ENCODE results near the gene KLK6.
"Not testable (repeated sequence)": the region's sequence is repeated elsewhere in the genome, so short reads cannot be mapped to it uniquely, and the experiment has no call there.

KLK6 gene

DNA sequence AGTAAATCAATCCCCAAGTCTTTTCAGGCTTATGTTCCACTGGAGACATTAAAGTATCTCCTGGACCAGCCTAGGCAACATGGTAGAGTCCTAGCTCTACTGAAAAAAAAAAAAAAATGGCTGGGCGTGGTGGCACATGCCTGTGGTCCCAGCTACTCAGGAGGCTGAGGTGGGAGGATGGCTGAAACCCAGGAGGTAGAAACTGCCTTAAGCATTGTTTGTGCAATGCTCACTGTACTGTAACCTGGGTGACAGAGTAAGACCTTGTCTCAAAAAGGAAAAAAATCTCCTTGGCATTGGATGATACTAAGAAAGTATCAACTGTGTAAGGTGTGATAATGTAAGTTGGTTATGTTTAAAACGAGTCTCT is 23.3 kb upstream of the KLK6 start:
- DNase-seq: no peak

DNA sequence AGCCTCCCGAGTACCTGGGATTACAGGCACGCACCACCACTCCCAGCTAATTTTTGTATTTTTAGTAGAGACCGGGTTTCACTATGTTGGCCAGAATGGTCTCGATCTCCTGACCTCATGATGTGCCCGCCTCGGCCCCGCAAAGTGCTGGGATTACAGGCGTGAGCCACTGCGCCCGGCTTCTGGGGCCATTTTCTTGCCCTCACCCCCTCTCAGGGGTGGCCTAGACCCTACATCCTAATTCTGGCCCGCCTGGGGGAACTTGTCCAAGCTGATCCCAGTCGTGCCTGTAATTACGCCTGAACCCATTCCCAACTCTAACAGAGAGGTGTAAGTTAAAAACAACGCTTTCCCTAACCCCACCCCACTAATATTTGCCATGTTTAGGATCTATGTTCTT is 15.0 kb upstream of the KLK6 start:
- DNase-seq: not testable (repeated sequence)

DNA sequence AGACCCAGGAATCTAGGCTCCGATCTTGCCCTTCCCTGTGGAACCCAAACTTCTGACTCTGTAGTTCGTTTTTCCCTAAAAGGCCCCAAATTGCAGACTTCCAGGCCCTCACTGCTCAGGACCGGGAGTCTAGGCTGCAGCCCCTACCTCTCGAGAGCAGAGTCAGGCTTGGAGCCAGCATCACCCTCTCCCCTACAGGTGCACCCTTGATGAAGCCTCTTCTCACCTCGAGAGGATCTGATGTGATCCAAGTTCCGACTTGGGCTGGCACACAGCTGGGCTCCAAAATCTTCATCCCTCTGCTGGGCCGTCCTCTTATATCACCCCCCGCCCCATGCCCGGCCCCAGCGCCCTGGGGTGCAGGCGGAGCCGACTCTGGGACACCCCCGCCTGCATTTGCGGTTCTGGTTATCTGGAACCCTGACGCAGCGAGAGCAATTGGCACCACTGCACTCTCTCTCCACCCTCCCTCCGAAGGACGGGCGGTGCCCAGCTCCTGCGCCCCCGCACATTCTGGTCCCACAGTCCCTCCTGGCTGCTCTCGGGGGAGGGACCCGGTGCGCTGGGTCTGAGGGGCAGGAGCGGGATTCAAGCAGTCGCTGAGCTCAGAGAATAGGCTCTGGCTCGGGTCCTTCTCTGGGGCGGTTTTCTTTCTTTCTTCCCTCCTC is 14.4 kb upstream of the KLK6 start, which contains the start of gene KLK7:
Gene KLK7 (minus strand): TSS at position 293 of the 668 bp plus-strand sequence. CDS start 1,518 bp downstream, outside the sequence.
- no peak for DNase-seq

DNA sequence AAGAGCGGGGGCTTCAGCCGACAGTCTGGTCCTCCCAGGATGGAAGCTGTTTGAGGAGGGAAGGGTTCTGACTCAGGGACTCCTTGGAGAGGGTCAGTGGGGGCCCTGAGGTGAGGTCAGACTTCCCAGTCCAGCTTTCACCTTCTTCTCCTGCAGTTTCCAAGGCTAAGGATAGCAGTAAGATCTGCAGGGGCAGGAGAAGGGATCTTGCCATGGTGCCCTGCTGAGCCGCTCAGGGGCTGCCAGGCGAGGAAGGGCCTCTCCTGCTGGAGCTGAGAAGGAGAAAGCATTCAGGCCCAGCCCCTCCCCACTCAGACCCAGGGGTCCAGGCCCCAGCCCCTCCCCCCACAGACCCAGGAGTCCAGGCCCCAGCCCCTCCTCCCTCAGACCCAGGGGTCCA is 12.8 kb upstream of the KLK6 start:
- no peak for DNase-seq

DNA sequence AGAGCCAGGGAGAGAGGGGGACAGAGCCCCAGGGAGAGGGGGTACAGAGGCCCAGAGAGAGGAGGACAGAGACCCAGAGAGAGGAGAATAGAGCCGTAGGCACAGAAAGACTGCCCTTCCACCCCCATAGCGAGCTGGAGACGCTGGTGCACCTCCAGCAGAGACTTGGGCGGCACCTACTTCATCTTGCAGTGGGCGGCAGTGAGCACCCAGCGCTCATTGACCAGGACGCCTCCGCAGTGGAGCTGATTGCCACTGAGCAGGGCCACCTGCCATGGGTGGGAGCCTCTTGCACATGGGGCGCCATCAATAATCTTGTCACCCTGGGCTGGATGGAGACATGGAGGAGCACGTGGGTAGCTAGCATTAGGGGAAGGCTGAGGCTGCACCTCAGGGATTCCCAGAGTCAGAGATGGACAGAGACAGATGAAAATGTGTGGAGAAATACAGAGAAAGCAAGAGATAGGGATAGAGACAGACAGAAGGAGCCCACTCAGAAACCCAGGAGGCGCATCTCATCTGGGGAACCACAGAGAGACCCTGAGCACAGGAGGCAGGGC is 12.3 kb upstream of the KLK6 start:
- no peak for DNase-seq

DNA sequence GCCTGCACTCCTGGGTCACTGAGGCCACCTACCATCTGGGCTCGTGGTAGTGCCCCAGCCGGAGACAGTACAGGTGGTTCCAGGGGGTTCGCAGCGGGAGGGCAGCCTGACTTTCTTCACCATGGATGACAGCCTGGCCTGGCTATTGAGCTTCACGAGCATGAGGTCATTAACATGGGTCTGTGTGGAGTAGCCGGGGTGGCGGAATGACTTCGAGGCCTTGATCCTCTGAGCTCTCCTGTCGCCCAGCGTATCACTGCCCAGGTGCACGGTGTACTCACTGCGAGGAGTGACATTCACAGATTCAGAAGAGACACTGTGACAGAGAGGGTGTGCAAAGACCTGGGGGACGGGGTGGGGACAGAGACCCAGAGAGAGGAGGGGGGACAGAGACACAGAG is 10.8 kb upstream of the KLK6 start:
- no peak for DNase-seq

DNA sequence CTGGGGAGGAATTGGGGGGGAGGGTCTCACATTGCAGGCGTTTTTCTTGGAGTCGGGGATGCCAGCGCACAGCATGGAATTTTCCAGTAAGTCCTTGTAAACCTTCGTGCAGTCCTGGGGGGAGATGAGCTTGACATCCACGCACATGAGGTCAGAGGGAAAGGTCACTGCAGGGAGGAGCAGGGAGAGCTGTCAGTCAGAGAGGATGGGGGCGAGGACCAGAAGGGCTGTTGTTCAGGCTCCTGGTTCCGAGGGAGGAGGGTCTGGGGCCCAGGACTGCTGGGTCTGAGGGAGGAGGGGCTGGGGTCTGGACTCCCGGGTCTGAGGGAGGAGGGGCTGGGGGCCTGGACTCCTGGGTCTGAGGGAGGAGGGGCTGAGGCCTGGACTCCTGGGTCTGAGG is 10.4 kb upstream of the KLK6 start:
- DNase-seq: no peak

DNA sequence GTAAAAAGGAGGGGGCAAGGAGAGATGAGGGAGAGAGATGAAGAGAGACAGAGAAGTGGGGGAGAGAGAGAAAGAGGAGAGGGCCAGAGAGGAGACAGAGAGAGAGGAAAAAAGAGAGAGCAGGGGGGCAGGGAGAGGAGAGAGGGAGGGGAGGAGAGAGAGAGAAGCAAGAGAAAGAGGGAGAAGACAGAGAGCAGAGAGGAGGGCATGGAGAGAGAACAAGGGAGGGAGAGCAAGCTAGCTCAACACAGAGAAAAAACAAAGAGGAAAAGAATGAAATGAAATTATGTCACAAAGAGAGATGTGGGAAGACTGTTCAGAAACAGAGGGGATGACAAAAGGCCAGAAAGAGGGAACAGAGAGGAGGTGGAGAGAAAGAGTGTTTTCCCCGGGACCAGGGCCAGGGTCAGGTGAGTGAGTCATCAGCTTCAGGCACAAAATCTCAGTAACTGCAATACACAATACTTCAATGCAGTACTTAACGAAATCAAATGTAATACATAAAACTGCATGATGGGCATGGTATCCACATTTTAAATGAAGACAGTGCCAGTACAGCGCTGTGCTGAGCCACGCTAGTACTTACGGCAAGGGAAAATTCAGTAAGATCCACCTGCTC is 9.5 kb upstream of the KLK6 start:
- no peak for DNase-seq

DNA sequence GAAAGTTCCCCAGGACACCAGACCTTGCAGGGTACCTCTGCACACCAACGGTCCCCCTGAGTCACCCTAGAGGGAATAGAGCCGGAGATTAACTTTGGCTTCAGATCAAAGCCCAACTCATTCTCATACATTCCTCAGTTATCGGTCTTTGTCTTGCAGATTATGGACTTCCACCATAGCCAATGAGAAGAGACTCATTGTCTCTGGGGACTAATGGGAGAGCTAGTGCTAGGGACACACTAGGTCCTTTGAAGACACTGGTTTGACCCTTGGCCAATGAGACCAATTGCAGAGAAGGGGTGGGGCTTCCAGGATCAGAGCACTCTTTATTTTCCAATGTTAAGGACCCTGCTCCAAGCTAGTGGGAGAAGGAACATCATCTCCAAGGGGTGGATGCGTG is 8.2 kb upstream of the KLK6 start:
- DNase-seq: no peak

DNA sequence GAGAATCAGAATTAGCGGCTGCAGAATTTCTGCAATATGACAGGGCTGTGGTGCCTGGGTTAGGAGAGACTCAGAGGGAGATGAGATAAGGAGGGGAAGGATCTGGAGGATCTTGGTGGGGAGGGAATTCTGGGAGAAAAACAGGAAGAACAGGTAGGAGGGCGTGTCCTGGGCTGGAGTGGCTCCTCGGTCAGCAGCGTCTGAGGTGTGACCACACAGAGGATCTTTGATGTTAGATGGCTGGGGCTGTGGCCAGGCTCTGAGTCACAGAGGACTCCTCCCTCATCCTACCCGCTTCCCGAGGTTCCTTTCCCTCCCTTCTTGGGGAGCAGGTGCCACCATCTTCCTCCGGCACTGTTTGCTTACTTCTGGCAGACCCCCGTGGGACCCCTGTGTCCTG is 6.4 kb upstream of the KLK6 start:
- DNase-seq: no peak

DNA sequence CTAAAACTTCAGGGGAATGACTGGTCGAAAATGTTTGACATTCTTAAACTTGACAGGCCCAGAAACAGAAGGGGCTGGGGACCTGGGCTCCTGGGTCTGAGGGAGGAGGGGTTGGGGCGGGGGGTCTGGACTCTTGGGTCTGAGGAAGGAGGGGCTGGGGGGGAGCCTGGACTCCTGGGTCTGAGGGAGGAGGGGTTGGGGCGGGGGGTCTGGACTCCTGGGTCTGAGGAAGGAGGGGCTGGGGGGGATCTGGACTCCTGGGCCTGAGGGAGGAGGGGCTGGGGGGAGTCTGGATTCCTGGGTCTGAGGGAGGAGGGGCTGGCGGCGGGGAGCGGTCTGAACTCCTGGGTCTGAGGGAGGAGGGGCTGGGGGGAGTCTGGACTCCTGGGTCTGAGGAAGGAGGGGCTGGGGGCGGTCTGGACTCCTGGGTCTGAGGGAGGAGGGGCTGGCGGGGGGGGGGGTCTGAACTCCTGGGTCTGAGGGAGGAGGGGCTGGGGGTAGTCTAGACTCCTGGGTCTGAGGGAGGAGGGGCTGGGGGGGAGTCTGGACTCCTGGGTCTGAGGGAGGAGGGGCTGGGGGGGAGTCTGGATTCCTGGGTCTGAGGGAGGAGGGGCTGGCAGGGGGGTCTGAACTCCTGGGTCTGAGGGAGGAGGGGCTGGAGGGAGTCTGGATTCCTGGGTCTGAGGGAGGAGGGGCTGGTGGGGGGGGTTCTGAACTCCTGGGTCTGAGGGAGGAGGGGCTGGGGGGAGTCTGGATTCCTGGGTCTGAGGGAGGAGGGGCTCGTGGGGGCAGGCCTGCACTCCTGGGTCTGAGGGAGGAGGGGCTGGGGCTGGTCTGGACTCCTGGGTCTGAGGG is 5.5 kb upstream of the KLK6 start:
- DNase-seq: no peak

DNA sequence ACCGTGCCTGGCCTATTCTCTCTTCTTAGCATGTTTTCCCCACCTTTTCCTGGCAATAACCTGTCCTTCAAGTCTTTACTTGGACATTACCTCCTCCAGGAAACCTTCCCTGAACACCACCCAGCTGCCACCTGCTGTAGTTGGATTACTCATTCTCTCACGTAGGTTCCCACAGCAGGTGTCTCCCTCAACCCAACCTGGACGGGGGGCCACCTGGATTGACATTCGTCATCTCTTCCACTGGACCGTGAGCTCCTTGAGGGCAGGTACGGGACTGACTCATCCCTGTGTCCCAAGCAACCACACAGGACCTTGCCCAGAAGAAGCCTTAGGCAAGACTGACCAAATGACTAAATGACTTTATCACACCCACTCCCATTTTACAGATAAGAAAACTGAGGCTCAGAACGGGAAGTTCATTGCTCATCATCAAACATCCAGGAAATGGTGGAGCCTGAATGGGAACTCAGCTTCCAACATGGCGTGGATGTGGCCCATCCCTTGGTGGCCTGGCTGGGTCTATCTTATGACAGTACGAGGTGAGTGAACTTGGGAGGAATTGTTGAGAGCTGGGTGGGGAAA is 3.5 kb upstream of the KLK6 start:
- DNase-seq: no peak

DNA sequence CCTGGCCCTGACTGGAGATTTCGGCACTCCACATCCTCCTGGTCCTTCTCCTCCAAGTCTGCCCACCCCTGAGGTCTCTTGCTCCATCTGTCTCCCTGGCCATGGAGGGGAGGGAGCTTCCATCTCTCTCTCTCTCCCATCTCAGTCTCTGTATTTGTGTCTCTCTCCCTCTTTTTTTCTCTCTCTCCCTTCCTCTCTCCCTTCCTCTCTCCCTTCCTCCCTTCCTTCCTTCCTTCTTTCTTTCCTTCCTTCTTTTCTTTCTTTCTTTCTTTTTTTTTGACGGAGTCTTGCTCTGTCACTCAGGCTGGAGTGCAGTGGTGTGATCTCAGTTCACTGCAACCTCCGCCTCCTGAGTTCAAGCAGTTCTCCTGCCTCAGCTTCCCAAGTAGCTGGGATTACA is 419 bp upstream of the KLK6 start:
- not testable (repeated sequence) for DNase-seq

DNA sequence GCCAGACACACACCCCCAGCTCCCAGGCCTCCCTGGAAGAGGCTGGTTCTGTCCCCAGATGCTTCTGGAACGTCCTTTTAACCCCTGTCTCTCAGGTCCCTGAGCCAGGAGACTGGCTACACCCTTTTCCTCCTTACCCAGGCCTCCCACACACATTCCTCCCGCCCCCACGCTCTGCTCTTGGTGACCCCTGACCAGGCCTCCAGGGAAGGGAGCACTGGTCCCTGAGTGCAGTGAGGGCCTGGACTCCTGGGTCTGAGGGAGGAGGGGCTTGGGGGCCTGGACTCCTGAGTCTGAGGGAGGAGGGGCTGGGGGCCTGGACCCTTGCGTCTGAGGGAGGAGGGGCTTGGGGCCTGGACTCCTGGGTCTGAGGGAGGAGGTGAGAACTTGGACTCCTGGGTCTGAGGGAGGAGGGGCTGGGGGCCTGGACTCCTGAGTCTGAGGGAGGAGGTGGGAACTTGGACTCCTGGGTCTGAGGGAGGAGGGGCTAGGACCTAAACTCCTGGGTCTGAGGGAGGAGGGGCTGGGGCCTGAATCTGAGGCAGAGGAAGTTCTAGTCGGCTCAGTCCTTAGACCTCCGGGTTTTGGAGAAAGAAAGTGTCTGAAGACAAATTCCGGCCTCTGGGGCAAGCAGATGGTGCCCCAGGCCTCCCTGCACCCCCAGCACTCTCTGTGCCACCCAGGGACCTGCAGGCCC is 527 bp downstream of the KLK6 start:
- peak in 4 of 14 donors; percentile 7 to 50 (median 22) for DNase-seq

DNA sequence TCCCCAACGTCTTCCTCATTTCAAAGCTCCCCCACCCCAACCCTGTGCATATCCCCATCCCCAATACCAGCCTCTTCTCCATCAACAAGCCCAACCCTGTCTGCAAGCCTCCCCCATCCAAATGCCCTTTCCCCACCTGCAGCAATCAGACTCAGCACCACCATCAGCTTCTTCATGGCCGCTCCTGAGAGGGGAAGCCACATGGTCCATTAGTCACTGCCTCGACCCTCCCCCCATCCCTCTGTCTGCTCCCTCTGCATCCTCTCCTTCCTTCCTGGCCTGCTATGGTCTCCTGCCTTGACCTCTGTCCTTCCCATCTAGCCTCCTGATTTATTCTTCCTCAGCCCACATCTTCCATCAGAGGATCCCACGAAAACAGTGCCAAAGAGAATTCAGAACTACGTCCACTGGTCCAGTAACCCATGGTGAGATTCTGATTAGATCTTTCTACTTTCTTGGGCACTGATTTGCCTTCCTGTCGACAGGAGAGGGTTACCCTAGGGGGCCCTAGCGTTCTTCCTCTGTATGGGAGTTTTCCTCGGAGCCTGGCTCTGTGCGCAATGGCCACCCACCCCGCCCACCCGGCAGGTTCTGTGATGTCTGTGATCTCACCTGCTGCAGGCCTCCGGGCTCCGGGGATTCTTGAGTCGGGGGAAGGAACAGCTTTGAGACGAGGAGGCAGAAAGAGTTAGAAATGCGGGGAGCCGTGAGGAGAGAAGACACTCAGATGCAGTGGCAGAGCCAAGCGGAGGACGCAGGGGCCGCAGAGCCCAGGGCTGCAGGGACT is 1.3 kb downstream of the KLK6 start:
- DNase-seq: peak in 4 of 14 donors; percentile 30 to 50 (median 30)

DNA sequence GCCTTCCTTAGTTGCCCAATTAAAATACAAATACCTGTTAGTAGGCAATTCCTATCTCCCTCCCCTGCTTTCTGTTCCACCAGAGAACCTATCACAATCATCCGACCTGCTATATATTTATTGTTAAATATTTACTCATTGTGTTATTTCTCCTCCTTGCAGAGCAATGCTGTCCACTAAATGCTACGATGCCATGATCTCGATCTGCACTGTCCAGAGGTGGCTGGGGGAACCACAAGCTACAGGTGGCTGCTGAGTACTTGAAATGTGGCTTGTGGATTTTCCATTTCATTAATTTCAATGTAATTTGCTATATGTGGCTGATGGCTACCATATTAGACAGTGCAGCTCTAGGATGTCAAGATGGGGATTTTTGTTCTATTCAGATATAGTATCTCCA is 5.1 kb downstream of the KLK6 start:
- no peak for DNase-seq

DNA sequence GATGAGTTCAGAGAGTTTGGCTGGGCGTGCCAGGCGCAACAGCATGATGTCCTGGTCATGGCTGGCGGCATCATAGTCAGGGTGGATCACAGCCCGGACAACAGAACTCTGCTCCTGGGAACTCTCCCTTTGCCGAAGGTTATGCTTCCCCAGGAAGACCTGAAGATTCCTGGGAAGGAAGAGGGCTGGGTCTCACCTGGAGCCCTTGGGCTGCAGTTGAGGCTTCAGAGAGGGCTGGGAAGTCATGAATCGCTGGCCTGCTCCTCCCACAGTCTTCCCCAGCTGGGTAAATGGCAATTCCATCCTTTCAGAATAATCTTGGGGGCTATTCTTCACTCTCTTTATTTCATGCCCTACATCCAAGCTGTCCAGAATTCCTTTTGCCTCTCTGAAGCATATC is 6.0 kb downstream of the KLK6 start:
- no peak for DNase-seq

DNA sequence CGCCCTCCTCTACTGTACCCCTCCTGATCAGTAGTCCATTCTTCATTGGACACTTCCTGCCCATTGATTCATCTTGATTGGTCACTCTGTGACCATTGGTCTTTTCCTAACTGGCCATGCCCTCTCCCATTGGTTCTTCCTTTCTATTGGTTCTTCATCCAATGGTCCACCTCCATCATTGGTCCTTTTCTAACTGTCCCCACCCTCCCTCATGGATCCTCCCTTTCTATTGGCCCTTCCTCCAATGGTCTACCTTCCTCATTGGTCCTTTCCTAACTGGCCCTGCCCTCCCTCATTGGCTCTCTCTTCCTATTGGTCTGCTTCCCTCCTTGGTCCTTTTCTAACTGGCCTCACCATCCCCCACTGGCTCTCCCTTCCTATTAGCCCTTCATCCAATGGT is 7.1 kb downstream of the KLK6 start:
- DNase-seq: no peak

DNA sequence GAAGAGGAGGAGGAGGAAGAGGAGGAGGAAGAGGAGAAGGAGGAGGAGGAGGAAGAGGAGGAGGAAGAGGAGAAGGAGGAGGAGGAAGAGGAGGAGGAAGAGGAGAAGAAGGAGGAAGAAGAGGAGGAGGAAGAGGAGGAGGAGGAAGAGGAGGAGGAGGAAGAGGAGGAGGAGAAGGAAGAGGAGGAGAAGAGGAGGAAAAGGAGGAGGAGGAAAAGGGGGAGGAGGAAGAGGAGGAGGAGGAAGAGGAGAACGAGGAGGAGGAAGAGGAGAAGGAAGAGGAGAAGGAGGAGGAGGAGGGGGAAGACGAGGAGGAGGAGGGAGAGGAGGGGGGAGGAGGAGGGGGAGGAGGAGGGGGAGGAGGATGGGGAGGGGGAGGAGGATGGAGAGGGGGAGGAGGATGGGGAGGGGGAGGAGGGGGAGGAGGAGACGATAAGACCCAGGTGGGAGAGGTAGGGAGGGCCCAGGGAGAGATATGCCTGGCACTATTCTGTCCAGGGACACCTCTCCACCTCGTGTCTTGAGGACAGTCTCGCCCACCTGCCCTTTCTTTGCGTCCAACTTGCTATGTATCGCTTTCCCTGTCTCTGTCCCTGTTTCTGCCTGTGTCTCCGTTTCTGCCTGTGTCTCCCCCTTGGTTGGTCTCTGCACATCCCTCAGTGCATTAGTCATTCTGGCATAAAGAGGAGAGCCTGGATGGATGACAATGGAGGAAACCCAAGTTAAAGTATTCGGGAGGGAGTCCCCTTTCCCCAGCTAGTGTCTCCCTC is 9.5 kb downstream of the KLK6 start:
- DNase-seq: no peak

DNA sequence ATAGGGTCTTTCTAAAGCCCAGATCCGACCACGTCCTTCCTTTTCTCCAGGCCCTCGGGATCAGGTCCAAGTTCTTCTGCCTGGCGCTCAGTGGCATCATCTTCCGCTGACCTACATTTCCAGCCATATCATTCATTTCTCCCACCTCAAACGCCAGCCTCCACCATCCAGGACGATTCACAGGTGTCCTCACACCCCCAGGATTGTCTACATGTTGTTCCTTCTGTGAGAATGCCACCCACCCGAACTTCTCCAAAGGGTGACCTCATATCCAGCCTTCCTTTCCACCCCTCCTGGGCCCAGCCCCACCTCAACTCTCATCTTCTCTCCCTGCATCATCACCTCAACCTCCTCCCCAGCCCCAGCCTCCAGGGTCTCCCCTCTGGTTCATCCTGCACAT is 11.8 kb downstream of the KLK6 start:
- DNase-seq: no peak

DNA sequence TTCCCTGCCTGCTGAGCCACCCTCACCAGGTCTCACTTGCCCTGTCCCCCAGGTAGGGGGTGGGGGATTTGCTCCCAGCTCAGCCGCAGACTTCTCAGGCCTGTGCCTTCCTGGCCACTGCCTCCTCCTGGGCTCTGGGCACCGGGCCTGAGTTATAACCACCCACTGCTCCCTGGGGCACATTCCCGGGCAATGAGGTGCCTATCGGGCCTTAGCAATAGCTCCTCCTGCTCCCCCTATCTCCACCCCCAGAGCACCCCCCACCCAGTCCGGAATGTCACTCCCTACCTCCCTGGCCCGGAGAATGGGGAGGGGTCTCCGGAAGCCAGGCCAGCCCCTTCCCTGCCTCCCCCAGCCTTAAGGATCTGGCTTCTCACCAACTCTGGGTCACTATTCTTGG is 16.5 kb downstream of the KLK6 start, which contains the start of gene KLK5:
Gene KLK5 (minus strand): TSS at position 129 of the 400 bp plus-strand sequence. CDS start 381 bp downstream, outside the sequence.
- no peak for DNase-seq
